ENCODE data around the gene ARTN.

The ARTN gene

DNA sequence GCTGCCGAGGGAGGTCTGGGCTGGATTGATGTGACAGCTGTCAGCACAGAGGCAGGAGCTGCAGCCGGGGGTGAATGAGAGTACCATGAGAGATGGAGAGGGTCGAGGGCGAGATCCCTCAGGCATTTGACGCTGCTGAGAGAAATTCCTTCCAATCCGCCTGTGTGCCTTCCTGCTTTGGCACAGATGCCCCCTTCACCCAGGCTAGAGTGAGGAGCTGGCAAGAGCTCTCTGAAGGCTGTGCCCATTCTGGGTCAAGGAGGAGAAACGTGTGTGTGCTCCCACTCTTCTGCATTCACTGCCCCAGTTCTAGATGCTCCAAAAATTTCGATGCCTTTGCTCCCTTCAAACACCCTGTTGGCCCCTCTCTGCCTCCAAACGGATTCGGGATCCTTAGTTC is 4.8 kb downstream of the ARTN start:
- H3K79me2 ChIP-seq (ENCODE audit: insufficient read depth, low read length), result no peaks in the 10 kb centered on the region
- no peak overlapping the region for H2AFZ ChIP-seq (ENCODE audit: low read length)
- no peak for TF ChIP-seq EZH2phosphoT487 (IDR thresholded peaks at IDR 0.05; ENCODE audit: borderline replicate concordance)
- TF ChIP-seq, protein P1, sequence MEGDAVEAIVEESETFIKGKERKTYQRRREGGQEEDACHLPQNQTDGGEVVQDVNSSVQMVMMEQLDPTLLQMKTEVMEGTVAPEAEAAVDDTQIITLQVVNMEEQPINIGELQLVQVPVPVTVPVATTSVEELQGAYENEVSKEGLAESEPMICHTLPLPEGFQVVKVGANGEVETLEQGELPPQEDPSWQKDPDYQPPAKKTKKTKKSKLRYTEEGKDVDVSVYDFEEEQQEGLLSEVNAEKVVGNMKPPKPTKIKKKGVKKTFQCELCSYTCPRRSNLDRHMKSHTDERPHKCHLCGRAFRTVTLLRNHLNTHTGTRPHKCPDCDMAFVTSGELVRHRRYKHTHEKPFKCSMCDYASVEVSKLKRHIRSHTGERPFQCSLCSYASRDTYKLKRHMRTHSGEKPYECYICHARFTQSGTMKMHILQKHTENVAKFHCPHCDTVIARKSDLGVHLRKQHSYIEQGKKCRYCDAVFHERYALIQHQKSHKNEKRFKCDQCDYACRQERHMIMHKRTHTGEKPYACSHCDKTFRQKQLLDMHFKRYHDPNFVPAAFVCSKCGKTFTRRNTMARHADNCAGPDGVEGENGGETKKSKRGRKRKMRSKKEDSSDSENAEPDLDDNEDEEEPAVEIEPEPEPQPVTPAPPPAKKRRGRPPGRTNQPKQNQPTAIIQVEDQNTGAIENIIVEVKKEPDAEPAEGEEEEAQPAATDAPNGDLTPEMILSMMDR (conservative IDR thresholded peaks at IDR 0.05; ENCODE audit: low read length), result no peak
- no peaks in the 10 kb centered on the region for H3F3A ChIP-seq (ENCODE audit: low read depth)
- H3K27me3 ChIP-seq (ENCODE audit: insufficient read depth, low read length, poor library complexity, severe bottlenecking), result no peaks in the 10 kb centered on the region
- H3K4me1 ChIP-seq (ENCODE audit: insufficient read depth, low read length, poor library complexity, severe bottlenecking), result no peaks in the 10 kb centered on the region
- no peak overlapping the region for H3K4me3 ChIP-seq (ENCODE audit: low read length, poor library complexity, severe bottlenecking)
- no peak overlapping the region for H3K9ac ChIP-seq (ENCODE audit: low read depth, low read length, poor library complexity, severe bottlenecking)
- no peaks in the 10 kb centered on the region for H3K9me2 ChIP-seq (replicated peaks; ENCODE audit: low read depth, low read length)
- H3K4me2 ChIP-seq (ENCODE audit: low read depth, low read length, poor library complexity, severe bottlenecking), result no peak overlapping the region
- no peaks in the 10 kb centered on the region for H3K9me3 ChIP-seq (ENCODE audit: insufficient read depth, low read depth, low read length)
- no peaks in the 10 kb centered on the region for H3K36me3 ChIP-seq (ENCODE audit: insufficient read depth, low read length)
- H4K20me1 ChIP-seq (ENCODE audit: insufficient read depth, low read length, poor library complexity, severe bottlenecking), result no peaks in the 10 kb centered on the region

DNA sequence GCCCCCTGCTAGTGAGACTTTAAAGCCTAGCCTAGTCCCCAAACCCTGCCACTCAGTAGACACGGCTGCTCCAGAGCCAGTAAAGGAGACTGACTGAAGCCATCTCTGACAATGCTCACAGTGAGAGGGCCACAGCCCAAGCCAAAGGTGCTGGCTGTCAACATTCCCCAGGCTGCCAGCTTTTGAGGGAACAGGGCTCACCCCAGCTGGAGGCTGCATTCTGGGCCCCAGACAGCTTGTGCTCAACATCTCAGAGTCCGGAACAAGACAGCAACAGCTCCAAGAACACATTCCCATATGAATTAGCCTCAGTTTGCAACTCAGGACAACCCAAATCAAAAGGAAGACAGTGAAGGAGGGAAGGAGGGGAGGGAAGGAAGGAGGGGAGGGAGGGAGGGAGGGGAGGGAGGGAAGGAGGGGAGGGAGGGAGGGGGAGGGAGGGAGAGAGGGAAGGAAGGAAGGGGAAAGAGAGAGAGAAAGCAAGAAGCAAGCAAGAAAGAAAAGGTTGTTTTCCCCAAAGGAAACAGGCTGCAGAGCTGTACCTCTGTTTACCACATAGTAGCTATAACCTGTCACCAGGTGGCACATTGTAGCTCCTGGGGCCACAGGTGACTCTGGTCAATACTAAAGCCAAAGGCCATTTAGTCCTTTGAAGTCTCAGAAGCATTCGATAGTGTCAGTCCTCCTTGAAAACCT is 5.4 kb downstream of the ARTN start:
- Histone ChIP-seq H3F3A (ENCODE audit: low read depth) (no peaks in the 10 kb centered on the region), H3K36me3 (ENCODE audit: insufficient read depth, low read length) (no peaks in the 10 kb centered on the region), H2AFZ (ENCODE audit: low read length) (no peak overlapping the region), H4K20me1 (ENCODE audit: insufficient read depth, low read length, poor library complexity, severe bottlenecking) (no peaks in the 10 kb centered on the region), H3K9me3 (ENCODE audit: insufficient read depth, low read depth, low read length) (no peaks in the 10 kb centered on the region), H3K79me2 (ENCODE audit: insufficient read depth, low read length) (no peaks in the 10 kb centered on the region), H3K9me2 (replicated peaks; ENCODE audit: low read depth, low read length) (no peaks in the 10 kb centered on the region), H3K4me2 (ENCODE audit: low read depth, low read length, poor library complexity, severe bottlenecking) (no peak overlapping the region), H3K4me1 (ENCODE audit: insufficient read depth, low read length, poor library complexity, severe bottlenecking) (no peaks in the 10 kb centered on the region), H3K4me3 (ENCODE audit: low read length, poor library complexity, severe bottlenecking) (no peak overlapping the region), H3K27me3 (ENCODE audit: insufficient read depth, low read length, poor library complexity, severe bottlenecking) (no peaks in the 10 kb centered on the region), H3K9ac (ENCODE audit: low read depth, low read length, poor library complexity, severe bottlenecking) (no peak overlapping the region)
- TF ChIP-seq, protein P1 (conservative IDR thresholded peaks at IDR 0.05; ENCODE audit: low read length), result no peak
- no peak for TF ChIP-seq EZH2phosphoT487 (IDR thresholded peaks at IDR 0.05; ENCODE audit: borderline replicate concordance)

DNA sequence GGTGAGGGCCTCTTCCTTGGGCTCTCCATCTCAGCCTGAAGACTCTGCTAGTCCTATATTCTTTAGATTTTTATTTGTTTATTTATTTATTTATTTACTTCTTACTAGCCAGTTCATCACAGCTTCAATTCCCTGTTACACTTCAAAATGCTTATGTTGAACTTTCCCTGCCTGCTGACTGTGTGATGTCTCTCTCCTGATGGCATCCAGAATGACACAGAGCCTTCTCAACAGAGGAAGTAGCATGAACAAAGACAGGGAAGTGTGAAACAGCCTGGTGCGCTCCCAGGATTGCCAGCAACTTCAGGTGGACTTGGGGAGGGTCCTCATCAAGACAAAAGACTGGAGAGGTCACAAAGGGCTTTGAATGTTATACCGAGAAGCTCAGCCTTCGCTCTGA is 8.8 kb downstream of the ARTN start:
- no peaks in the 10 kb centered on the region for H3F3A ChIP-seq (ENCODE audit: low read depth)
- H3K4me2 ChIP-seq (ENCODE audit: low read depth, low read length, poor library complexity, severe bottlenecking), result no peak overlapping the region

More for the DNA sequence above, 8.8 kb downstream of the ARTN start:
- H3K9ac ChIP-seq (ENCODE audit: low read depth, low read length, poor library complexity, severe bottlenecking), result no peak overlapping the region
- no peak for TF ChIP-seq EZH2phosphoT487 (IDR thresholded peaks at IDR 0.05; ENCODE audit: borderline replicate concordance)
- TF ChIP-seq, protein P1 (conservative IDR thresholded peaks at IDR 0.05; ENCODE audit: low read length), result no peak
- H3K9me3 ChIP-seq (ENCODE audit: insufficient read depth, low read depth, low read length), result no peaks in the 10 kb centered on the region
- no peaks in the 10 kb centered on the region for H3K36me3 ChIP-seq (ENCODE audit: insufficient read depth, low read length)
- H3K9me2 ChIP-seq (replicated peaks; ENCODE audit: low read depth, low read length), result no peaks in the 10 kb centered on the region
- H2AFZ ChIP-seq (ENCODE audit: low read length), result no peak overlapping the region
- no peaks in the 10 kb centered on the region for H3K27me3 ChIP-seq (ENCODE audit: insufficient read depth, low read length, poor library complexity, severe bottlenecking)
- H4K20me1 ChIP-seq (ENCODE audit: insufficient read depth, low read length, poor library complexity, severe bottlenecking), result no peaks in the 10 kb centered on the region
- no peak overlapping the region for H3K4me3 ChIP-seq (ENCODE audit: low read length, poor library complexity, severe bottlenecking)
- peaks cover 6% of the 10 kb centered on the region for H3K79me2 ChIP-seq (ENCODE audit: insufficient read depth, low read length)
- peaks cover 8% of the 10 kb centered on the region for H3K4me1 ChIP-seq (ENCODE audit: insufficient read depth, low read length, poor library complexity, severe bottlenecking)

Measured in Loucy (cell line).